SK-N-SH (cell line): ENCODE measurements around the gene PKP1. TPM values are rescaled to one million over a fixed set of nuclear protein-coding genes. Genes with fewer than 3 reads are reported as not detected.

ENCODE experiments used
- CTCF ChIA-PET: fragments of 300-600, 350-600 bp; formaldehyde crosslinking; extraction: SDS; loops from one replicate; lab custom pipeline; 2021; lab: Yijun Ruan, JAX
- POLR2A ChIA-PET: fragments of 350-600 bp; sonication (Branson Sonifier 250); formaldehyde crosslinking; extraction: SDS; loops from one replicate; lab custom pipeline; 2020; ENCODE audit warnings: antibody characterized with exemption, inconsistent platforms; lab: Yijun Ruan, JAX
- DNase-seq: peaks from one replicate; pipeline ENCODE4 v3.0.0; 2012
- H2AFZ ChIP-seq: fragments of 200-600 bp; sonication (generic); 2 replicates; pipeline ENCODE4 v1.8.1; 2016; ENCODE audit warnings: antibody characterized with exemption, mild to moderate bottlenecking, low read depth
- H3F3A ChIP-seq: fragments of 200-600 bp; sonication (generic); replicated peaks from 2 replicates; pipeline ENCODE3; 2016; ENCODE audit warnings: antibody characterized with exemption, mild to moderate bottlenecking; ENCODE audit not compliant: insufficient read depth
- H3K27ac ChIP-seq, 2 experiments: fragments of 200-500 bp in 1 of 2; fragments of 200-600 bp in 1 of 2; sonication (Bioruptor generic) in 1 of 2; sonication (generic), shearing (Covaris generic) in 1 of 2; 2 replicates each; pipeline versions ENCODE4 v1.5.1 to v1.6.1; 2014 to 2016; ENCODE audit warnings: low read depth in 2 of 2, inconsistent platforms in 1 of 2, low read length in 1 of 2, mild to moderate bottlenecking in 1 of 2, mixed read lengths in 1 of 2
- H3K27me3 ChIP-seq: fragments of 200-600 bp; sonication (generic), shearing (Covaris generic); 2 replicates; pipeline ENCODE4 v1.6.1; 2016; ENCODE audit warnings: mixed run types; ENCODE audit not compliant: insufficient read depth
- H3K36me3 ChIP-seq, 2 experiments: fragments of 200-500 bp in 1 of 2; fragments of 200-600 bp in 1 of 2; sonication (Bioruptor generic) in 1 of 2; sonication (generic) in 1 of 2; replicated peaks in 1 of 2; 2 replicates each; pipeline versions ENCODE3 to v1.5.1; 2014 to 2016; ENCODE audit warnings: low read length in 1 of 2, mild to moderate bottlenecking in 1 of 2; ENCODE audit not compliant: insufficient read depth in 2 of 2, control insufficient read depth in 1 of 2
- H3K4me1 ChIP-seq, 2 experiments: fragments of 200-500 bp in 1 of 2; fragments of 200-600 bp in 1 of 2; sonication (Bioruptor generic) in 1 of 2; sonication (generic), shearing (Covaris generic) in 1 of 2; 2 replicates each; pipeline versions ENCODE4 v1.5.1 to v1.6.1; 2014 to 2016; ENCODE audit warnings: low read depth in 1 of 2, low read length in 1 of 2, mixed run types in 1 of 2; ENCODE audit not compliant: insufficient read depth in 2 of 2, control insufficient read depth in 1 of 2
- H3K4me2 ChIP-seq: fragments of 200-600 bp; sonication (generic), shearing (Covaris generic); 2 replicates; pipeline ENCODE4 v1.6.1; 2017; ENCODE audit warnings: mixed run types
- H3K4me3 ChIP-seq, 2 experiments: fragments of 200-500 bp in 1 of 2; fragments of 200-600 bp in 1 of 2; sonication (Bioruptor generic) in 1 of 2; sonication (generic), shearing (Covaris generic) in 1 of 2; 2 replicates each; pipeline versions ENCODE4 v1.5.1 to v1.8.1; 2014 to 2016; ENCODE audit warnings: low read depth in 2 of 2, inconsistent platforms in 1 of 2, low read length in 1 of 2, mild to moderate bottlenecking in 1 of 2, mixed read lengths in 1 of 2, moderate library complexity in 1 of 2
- H3K79me2 ChIP-seq: fragments of 200-600 bp; sonication (generic); 2 replicates; pipeline ENCODE4 v1.8.1; 2017; ENCODE audit warnings: mild to moderate bottlenecking; ENCODE audit not compliant: insufficient read depth
- H3K9ac ChIP-seq: fragments of 200-600 bp; sonication (generic); 2 replicates; pipeline ENCODE4 v1.6.1; 2017; ENCODE audit warnings: mixed run types
- H3K9me2 ChIP-seq: fragments of 200-600 bp; sonication (generic); 2 replicates; pipeline ENCODE4 v1.6.1; 2017; ENCODE audit warnings: mixed run types
- H3K9me3 ChIP-seq: fragments of 200-600 bp; sonication (generic); 2 replicates; pipeline ENCODE4 v1.6.1; 2017; ENCODE audit warnings: mixed run types, mild to moderate bottlenecking, moderate library complexity
- H4K20me1 ChIP-seq: fragments of 200-600 bp; sonication (generic); 2 replicates; pipeline ENCODE4 v1.6.1; 2017; ENCODE audit warnings: mild to moderate bottlenecking, mixed run types; ENCODE audit not compliant: insufficient read depth
- CHD2 ChIP-seq: fragments of 150-350 bp; IDR thresholded peaks from 2 replicates; pipeline ENCODE4 v1.6.1; 2018; ENCODE audit warnings: low read length; ENCODE audit not compliant: partially characterized antibody
- ELF1 ChIP-seq: IDR thresholded peaks from 2 replicates; pipeline ENCODE4 v1.4.0; 2012
- FOXM1 ChIP-seq: IDR thresholded peaks from 2 replicates; pipeline ENCODE4 v1.4.0; 2012; ENCODE audit warnings: low read depth, mild to moderate bottlenecking
- GABPA ChIP-seq: IDR thresholded peaks from 2 replicates; pipeline ENCODE4 v1.4.0; 2012; ENCODE audit warnings: low read depth, mild to moderate bottlenecking
- GATA2 ChIP-seq: sonication (generic); formaldehyde crosslinking; IDR thresholded peaks from 2 replicates; pipeline ENCODE4 v1.5.0; 2020; ENCODE audit warnings: mild to moderate bottlenecking, missing genetic modification reagents
- JUND ChIP-seq: IDR thresholded peaks from 2 replicates; pipeline ENCODE4 v1.4.0; 2012
- MEF2A ChIP-seq: IDR thresholded peaks from 2 replicates; pipeline ENCODE4 v1.4.0; 2012; ENCODE audit warnings: low read depth, borderline replicate concordance
- MXI1 ChIP-seq: IDR thresholded peaks from 2 replicates; pipeline ENCODE4 v1.6.1; 2012; ENCODE audit warnings: mild to moderate bottlenecking, low read depth, low read length, improper control_type of control experiment
- NRF1 ChIP-seq: IDR thresholded peaks from 2 replicates; pipeline ENCODE4 v1.6.1; 2012; ENCODE audit warnings: low read depth, mild to moderate bottlenecking, low read length
- POLR2AphosphoS5 ChIP-seq: IDR thresholded peaks from 2 replicates; pipeline ENCODE4 v1.6.1; 2012; ENCODE audit warnings: low read depth, low read length
- RCOR1 ChIP-seq: fragments of 150-350 bp; IDR thresholded peaks from 2 replicates; pipeline ENCODE4 v1.6.1; 2017; ENCODE audit warnings: antibody characterized with exemption, low read length
- SMC3 ChIP-seq: IDR thresholded peaks from 2 replicates; pipeline ENCODE4 v1.6.1; 2012; ENCODE audit warnings: low read depth, low read length, improper control_type of control experiment
- TAF1 ChIP-seq: IDR thresholded peaks from 2 replicates; pipeline ENCODE4 v1.6.1; 2012; ENCODE audit warnings: low read depth, mild to moderate bottlenecking, low read length, moderate library complexity, borderline replicate concordance
- TCF12 ChIP-seq: IDR thresholded peaks from 2 replicates; pipeline ENCODE4 v1.4.0; 2012
- WGBS: methylation state at CpG from one replicate; pipeline ENCODE4 v1.1.6; 2017; ENCODE audit warnings: low lambda C conversion rate; 5-methylcytosine and 5-hydroxymethylcytosine counted together
- polyA plus RNA-seq, 3 experiments: library from polyadenylated mRNA; depleted of rRNA; stranded (reverse); fragments of >200 nt; gene quantifications; 2 replicates each; pipeline ENCODE4 v1.2.3, GENCODE V29; 2012
- TF ChIP-seq, protein P1 (sequence below): fragments of 150-350 bp; IDR thresholded peaks from 2 replicates; pipeline ENCODE4 v1.6.1; 2016; ENCODE audit warnings: mild to moderate bottlenecking, low read depth, low read length
- TF ChIP-seq, protein P2 (sequence below): fragments of 200-600 bp; sonication (generic); IDR thresholded peaks from 2 replicates; pipeline ENCODE4 v1.6.1; 2017; ENCODE audit warnings: antibody characterized with exemption, mild to moderate bottlenecking, moderate library complexity
- TF ChIP-seq, protein P3 (sequence below): IDR thresholded peaks from 2 replicates; pipeline ENCODE4; 2012
- TF ChIP-seq, protein P4 (sequence below): IDR thresholded peaks from 2 replicates; pipeline ENCODE4 v1.4.0; 2012; ENCODE audit warnings: low read depth

The PKP1 gene
- polyA plus RNA-seq, 1 of the 3 experiments (the other 2 are of a cell fraction): not detected

DNA sequence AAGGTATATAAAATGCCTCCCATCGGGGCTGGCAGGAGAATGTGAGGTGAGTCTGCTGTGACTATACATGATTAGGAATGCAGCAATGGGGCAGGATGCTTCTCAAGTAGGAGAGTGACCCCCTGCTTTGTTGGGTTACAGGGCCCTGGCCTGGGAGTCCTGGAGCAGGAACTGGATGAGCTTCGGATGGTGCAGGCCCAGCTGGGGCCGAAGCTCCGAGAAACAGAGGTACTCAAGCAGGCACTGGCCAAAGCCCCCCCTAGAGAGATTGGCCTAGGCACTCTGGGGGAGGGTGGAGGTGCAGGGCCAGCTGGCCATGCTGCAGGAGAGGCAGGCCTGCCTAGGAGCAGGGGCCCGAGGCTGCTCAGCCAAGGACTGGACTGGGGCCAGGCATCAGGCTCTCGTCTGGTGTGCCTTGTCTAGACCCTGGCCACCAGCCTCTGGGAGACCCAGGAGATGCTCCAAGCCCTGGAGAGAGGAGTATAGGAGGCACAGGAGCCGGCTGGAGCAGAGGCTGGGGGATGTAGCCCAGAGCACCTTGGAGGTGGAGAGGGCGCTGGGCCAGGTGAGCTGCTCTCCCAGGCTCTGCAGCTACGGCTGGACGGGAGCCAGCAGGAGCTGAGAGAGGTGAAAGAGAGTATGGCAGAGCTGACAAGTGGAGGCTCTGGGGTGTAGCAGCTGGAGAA is 32.8 kb upstream of the PKP1 start:
- H2AFZ ChIP-seq: no peak overlapping the region
- peaks cover 6% of the 10 kb centered on the region for H3K27me3 ChIP-seq
- H4K20me1 ChIP-seq: no peaks in the 10 kb centered on the region
- H3K4me1 ChIP-seq: peaks cover 0 to 11% of the 10 kb centered on the region in 2 experiments; a peak in 1 of 4 replicates
- no peaks in the 10 kb centered on the region for H3K9me2 ChIP-seq
- ChIA-PET CTCF (interaction anchor here (0.9 to 8.7 kb wide), 6 partner anchors 9 to 158 kb away, joined by 3 to 329 read pairs (median 4); no protein-coding TSS in a partner anchor), POLR2A (interaction anchor here (0.7 to 0.9 kb wide), 2 partner anchors 16 to 117 kb away, joined by 3 read pairs; no protein-coding TSS in a partner anchor)
- H3K79me2 ChIP-seq: no peaks in the 10 kb centered on the region
- peak; percentile 19 for DNase-seq
- no peaks in the 10 kb centered on the region for H3F3A ChIP-seq
- TF ChIP-seq, protein P1, sequence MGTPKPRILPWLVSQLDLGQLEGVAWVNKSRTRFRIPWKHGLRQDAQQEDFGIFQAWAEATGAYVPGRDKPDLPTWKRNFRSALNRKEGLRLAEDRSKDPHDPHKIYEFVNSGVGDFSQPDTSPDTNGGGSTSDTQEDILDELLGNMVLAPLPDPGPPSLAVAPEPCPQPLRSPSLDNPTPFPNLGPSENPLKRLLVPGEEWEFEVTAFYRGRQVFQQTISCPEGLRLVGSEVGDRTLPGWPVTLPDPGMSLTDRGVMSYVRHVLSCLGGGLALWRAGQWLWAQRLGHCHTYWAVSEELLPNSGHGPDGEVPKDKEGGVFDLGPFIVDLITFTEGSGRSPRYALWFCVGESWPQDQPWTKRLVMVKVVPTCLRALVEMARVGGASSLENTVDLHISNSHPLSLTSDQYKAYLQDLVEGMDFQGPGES: no peak
- TF ChIP-seq RCOR1 (no peak), CHD2 (no peak), SMC3 (no peak), MEF2A (no peak), FOXM1 (no peak), TCF12 (no peak), TAF1 (no peak), POLR2AphosphoS5 (no peak), JUND (no peak), GABPA (no peak), GATA2 (CRISPR knock-in tag) (no peak), MXI1 (no peak), NRF1 (no peak), ELF1 (no peak)
- TF ChIP-seq, protein P2, sequence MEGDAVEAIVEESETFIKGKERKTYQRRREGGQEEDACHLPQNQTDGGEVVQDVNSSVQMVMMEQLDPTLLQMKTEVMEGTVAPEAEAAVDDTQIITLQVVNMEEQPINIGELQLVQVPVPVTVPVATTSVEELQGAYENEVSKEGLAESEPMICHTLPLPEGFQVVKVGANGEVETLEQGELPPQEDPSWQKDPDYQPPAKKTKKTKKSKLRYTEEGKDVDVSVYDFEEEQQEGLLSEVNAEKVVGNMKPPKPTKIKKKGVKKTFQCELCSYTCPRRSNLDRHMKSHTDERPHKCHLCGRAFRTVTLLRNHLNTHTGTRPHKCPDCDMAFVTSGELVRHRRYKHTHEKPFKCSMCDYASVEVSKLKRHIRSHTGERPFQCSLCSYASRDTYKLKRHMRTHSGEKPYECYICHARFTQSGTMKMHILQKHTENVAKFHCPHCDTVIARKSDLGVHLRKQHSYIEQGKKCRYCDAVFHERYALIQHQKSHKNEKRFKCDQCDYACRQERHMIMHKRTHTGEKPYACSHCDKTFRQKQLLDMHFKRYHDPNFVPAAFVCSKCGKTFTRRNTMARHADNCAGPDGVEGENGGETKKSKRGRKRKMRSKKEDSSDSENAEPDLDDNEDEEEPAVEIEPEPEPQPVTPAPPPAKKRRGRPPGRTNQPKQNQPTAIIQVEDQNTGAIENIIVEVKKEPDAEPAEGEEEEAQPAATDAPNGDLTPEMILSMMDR: no peak
- TF ChIP-seq, protein P3, sequence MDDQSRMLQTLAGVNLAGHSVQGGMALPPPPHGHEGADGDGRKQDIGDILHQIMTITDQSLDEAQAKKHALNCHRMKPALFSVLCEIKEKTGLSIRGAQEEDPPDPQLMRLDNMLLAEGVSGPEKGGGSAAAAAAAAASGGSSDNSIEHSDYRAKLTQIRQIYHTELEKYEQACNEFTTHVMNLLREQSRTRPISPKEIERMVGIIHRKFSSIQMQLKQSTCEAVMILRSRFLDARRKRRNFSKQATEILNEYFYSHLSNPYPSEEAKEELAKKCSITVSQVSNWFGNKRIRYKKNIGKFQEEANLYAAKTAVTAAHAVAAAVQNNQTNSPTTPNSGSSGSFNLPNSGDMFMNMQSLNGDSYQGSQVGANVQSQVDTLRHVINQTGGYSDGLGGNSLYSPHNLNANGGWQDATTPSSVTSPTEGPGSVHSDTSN: no peak
- TF ChIP-seq, protein P4, sequence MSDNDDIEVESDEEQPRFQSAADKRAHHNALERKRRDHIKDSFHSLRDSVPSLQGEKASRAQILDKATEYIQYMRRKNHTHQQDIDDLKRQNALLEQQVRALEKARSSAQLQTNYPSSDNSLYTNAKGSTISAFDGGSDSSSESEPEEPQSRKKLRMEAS: no peak
- H3K9ac ChIP-seq: no peak overlapping the region
- H3K27ac ChIP-seq: no peak overlapping the region
- H3K4me2 ChIP-seq: no peak overlapping the region
- no peaks in the 10 kb centered on the region for H3K9me3 ChIP-seq
- H3K4me3 ChIP-seq: no peak overlapping the region
- no peaks in the 10 kb centered on the region for H3K36me3 ChIP-seq
- WGBS: 65% methylated on average over 9 of the region's 10 CpGs
